ENCODE results near the gene SLC19A2.
A peak's percentile ranks its signal among the peaks of the same experiment; 100 is the strongest.

SLC19A2 gene

DNA sequence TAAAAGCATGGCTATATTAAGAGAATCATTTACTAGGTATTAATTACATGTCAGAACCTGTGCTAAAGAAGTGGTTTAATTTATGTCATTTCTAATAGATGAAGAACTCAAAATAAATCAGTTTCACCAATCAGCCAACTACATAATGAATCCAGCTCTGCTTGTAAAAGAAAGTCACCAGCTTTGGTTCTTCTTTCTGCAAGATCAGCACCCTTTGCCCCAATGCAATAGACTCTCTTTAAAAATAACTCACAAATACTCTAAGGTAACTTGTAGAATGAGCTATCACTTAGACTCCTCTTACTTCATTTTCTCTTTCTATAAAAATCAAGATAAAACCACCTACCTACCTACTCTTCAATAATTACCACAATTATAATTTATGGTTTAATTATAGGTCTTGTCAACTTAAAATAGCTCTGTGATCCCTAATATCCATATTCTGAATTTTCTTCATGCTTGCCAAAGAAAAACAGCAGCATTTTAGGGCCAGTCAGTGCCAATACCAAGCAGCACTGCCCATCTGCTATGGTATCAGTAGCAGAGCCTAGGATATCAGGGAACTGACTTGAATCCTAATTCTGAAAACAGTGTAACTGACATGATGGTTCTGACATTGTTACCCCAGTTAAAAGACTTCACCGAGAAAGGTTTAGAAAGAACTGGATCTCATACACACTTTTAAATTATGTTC lies 11.3 kb downstream of the SLC19A2 start:
- DNase-seq = no peak

DNA sequence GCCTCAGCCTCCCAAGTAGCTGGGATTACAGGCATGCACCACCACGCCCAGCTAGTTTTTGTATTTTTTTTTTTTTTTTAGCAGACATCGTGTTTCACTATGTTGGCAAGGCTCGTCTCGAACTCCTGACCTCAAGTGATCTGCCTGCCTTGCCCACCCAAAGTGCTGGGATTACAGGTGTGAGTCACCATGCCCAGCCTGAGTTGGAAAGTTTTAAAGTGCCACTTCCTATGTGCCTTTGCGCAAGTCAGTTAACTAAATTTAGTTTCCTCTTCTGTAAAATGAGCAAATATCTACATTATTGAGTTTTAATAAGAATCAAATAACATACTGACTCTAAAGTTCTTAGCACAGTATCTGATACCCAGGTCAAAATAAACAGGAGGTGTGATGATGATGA lies 12.4 kb downstream of the SLC19A2 start:
- no peak for DNase-seq

- no peak for DNase-seq
Observed at GRCh38 chr1:169472738-169473137, 13.0 kb downstream of the SLC19A2 start.

GRCh38 chr1:169468982-169469381 lies 16.8 kb downstream of the SLC19A2 start:
- DNase-seq = no peak

DNA sequence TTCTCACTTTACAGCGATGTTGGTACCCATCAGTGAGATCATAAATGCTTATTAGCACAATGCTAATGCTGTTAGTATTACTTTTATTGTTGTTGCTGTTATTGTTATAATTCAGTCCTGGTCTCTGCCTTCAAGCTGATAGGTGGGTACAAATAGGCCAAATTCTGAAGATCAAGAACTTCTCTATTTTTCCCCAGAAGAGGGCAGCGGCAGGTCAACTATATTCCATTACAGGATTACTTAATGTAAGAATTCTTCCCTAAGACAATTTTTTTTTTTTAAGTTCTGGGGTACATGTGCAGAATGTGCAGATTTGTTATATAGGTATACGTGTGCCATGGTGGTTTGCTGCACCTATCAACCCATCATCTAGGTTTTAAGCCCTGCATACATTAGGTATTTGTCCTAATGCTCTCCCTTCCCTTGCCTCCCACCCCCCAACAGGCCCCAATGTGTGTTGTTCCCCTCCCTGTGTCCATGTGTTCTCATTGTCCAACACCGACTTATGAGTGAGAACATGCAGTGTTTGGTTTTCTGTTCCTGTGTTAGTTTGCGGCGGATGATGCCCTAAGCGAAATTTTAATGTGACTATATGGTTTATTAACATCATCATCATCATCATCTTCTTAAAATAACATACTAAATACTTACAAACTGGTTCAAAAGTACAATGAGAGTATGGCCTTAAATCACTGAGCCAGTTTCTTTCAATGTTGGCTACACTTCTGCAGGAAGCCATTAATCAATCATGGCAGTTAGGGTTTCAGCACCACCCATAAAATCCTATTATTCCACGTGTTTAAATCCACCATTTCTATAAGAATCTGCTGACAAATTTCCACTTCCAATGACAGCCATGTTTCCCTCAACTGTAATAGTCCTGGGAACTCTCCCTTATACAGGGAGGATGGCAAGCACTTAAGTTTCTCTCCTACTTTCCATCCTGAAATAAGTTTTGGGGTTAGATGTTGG lies 19.2 kb downstream of the SLC19A2 start:
- no peak for DNase-seq

- no peak for DNase-seq
Observed at GRCh38 chr1:169465281-169465680, 20.5 kb downstream of the SLC19A2 start.

- DNase-seq = no peak
Observed at GRCh38 chr1:169462385-169462784, 23.4 kb downstream of the SLC19A2 start.

- DNase-seq = no peak
Observed at GRCh38 chr1:169461390-169462000, 24.2 kb downstream of the SLC19A2 start.

DNA sequence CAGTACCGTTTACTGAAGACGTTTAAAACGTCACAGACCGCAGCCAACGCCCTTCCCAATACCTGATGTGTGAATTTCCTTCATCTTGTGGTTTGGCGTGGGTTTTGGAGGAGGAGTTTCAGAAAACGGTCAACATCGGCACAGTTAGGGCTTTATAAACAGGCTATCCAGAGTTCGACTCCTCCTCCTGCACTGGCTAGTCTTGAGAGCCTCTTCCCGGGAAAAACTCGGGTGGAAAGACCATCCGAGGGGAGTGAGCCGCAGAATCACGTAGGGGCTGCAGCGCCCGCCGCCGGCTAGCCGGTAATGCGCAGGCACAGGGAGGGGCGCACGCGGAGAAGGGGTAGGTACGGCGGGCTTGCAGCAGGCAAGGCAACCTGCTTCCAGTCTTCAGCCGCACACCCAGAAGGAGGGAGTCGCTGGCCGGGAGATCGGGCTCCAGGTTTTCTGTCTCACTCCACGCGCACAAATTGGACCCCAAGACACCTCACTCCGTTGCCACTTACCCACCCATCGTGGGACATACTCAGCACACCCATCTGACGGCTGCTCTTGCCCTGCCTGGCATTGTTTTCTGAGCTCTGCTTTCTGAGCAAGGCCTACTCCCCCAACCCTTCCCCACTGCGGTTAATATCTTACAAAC lies 25.4 kb downstream of the SLC19A2 start:
- DNase-seq = no peak

GRCh38 chr1:169457443-169457842 lies 28.3 kb downstream of the SLC19A2 start:
- no peak for DNase-seq

DNA sequence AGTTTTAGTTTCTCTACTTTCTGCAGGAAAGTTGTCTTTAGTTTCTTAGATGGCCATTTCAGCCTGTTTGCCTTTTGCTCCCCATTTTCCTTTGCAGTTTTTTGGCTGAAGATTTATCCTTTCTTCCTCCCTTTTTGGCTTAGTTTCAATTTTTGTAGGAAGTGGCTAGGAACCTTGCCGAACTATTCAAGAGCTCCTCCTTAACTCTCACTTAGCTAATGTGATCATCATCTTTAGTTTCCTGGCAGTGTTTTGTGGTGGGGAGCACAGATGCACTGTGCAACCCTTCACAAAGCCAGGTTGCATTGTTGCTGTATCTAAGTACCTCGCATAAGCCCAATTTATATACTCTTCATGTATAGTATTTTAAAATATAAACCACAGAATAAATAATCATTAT lies 29.7 kb downstream of the SLC19A2 start:
- DNase-seq = no peak

- DNase-seq = no peak
Observed at GRCh38 chr1:169452921-169453320, 32.8 kb downstream of the SLC19A2 start.

GRCh38 chr1:169451218-169451824 lies 34.4 kb downstream of the SLC19A2 start:
- DNase-seq = no peak

DNA sequence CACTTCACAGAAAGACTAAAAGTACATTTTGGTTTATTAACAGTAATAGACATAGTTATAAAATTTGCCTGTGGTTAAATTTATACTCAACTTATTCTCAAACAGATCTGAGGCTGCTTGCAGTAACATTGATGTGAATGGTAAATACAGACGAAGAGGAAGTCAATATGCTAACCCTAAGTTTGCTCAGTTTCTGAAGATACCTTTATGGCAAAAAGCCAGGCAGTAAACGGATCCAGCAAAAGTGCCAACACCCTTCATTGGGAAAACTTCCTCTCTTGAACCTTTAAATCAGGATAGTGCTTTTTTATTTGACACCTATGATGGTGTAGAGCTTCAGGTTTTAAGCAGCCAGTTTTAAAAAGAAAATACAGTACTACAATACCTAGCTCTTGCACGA lies 41.8 kb downstream of the SLC19A2 start:
- DNase-seq = no peak

DNA sequence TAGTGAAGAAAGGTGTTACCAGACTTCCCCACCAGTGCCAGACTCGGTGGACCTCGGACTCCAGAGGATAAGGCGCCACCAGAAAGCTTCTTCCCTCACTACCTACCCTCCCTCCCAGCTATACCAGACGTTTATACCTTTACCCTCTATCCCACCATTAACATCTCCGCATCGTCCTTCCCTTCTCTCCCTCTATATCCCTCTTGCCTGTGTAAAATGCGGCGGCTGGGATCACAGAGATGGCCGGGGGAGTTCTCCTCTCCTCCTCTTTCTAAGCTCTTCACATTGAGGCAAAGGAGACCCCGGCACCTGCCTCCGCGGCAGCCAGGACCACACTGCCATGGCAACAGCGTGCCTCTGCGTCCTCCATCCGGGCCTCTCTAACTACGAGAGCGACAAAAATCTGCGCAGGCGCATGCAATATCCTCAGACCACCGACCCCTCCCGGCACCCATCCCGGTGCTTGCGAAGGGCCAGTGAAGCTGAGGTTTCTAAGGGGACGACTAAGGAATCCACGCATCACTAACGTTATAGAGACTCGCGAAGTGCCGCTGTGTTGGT lies 58.6 kb downstream of the SLC19A2 start, which contains the start of gene CCDC181:
TSS of gene CCDC181 (minus strand) at position 394 of the 561 bp plus-strand sequence. CDS start 2,547 bp downstream, outside the sequence.
- peak; percentile 89 for DNase-seq

GRCh38 chr1:169426174-169426705 lies 59.5 kb downstream of the SLC19A2 start:
- no peak for DNase-seq

DNA sequence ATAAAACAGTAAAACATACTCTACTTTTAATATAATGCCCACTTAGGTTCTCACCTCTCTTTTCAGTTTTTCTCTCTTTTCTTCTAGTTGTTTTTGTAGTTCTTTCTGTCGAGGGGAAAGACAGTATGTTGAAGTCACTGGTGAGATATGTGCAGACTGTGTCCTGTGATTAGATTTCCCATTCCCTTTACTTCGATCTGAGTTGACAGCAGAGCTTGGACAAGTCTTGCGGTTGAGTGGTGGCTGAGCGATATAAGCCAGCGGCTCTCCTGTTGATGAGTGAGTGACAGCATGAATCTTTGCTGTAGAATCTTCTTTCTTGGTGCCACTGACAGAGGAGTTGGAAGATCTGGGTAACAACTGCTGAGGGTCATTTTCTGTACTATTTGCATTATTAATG lies 64.4 kb downstream of the SLC19A2 start:
- no peak for DNase-seq

DNA sequence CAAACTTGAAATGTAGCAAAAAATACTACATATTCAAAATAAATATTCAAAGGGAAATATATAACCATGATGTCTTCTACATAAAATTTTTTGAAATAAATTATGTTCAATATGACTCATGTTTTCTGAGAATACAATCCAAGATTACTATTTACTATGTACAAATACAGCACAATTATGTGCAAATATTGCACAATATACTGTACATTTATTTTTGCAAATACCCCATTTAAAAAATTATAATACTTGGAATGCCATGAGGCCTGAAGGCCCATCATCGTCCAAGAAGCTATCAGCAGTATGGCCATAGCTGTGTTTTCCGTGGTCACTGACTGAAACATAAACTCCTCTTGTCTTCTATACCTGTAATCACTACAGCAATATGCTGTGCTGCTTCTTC lies 70.8 kb downstream of the SLC19A2 start:
- no peak for DNase-seq
